ENCODE data around the gene DOCK9. TPM values are rescaled to one million over a fixed set of nuclear protein-coding genes. Genes with fewer than 3 reads are reported as not detected.
A peak's percentile ranks its signal among the peaks of the same experiment; 100 is the strongest.

DOCK9 gene
- total and polyA plus RNA-seq, 2 donors (not counting 1 experiment from before 2014, with no cell fraction given): 18.2 TPM

DNA sequence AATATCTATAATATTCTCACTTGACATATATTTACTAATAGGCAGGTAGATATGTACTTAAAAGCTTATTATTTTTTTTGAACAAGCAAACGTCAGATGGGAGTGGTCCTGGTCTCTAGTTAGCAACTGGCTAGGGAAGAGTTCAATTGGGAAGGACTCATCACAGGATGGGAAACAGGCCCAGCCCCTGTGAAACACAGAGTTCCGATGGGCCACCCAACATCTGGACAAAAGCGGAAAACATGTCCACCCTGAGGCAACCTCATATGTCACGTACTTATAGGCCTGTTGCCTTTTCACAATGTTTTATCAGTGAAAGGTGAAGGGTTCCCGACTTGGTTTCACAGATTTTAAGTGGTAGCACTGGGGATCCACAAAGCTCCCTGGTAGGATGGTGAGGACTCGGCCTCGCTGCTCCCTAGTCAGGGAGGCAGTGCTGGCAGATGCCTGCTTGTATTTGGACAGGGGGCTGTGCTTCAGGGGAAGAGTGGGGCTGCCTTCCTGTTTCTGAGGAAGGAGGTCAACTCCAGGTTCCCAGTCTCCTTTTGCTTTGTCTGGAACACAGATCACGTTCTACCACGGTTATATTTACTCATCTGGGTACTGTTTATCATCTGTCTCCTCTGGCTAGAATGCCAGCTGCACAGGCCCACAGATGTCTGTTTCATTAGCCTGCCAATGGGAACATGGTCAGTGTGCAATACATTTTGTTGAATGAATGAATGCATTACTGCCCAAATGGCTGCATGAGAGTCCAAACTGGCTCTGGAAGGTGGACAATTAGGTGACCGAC, 176.0 kb downstream of the DOCK9 start:
- Histone ChIP-seq H3K36me3 (ENCODE audit: control insufficient read depth, insufficient read depth, low read length) (no peaks in the 10 kb centered on the region), H3K4me3 (replicated peaks in 1 of 4; ENCODE audit: control extremely low read depth in 1 of 4, insufficient read depth in 1 of 4, low read depth in 3 of 4, low read length in 4 of 4) (no peak overlapping the region), H3K9ac (ENCODE audit: insufficient read depth, low read length) (no peak overlapping the region), H4K20me1 (ENCODE audit: control insufficient read depth, extremely low read depth, insufficient read depth, low read length) (no peaks in the 10 kb centered on the region), H3K9me3 (ENCODE audit: control insufficient read depth, insufficient read depth, low read depth, low read length) (no peaks in the 10 kb centered on the region), H3K27me3 (ENCODE audit: control insufficient read depth, insufficient read depth, low read length) (no peaks in the 10 kb centered on the region), H3K4me2 (ENCODE audit: extremely low read depth, insufficient read depth, low read length) (no peak overlapping the region), H3K79me2 (ENCODE audit: control insufficient read depth, insufficient read depth, low read length) (no peaks in the 10 kb centered on the region), H2AFZ (ENCODE audit: low read length) (no peak overlapping the region), H3K4me1 (ENCODE audit: control insufficient read depth, extremely low read depth, insufficient read depth, low read length) (peaks cover 13% of the 10 kb centered on the region), H3K27ac (ENCODE audit: insufficient read depth, low read length) (no peak overlapping the region)
- TF ChIP-seq EZH2 (IDR thresholded peaks at IDR 0.05; ENCODE audit: low read length, missing control alignments): no peak
- TF ChIP-seq, protein P1, sequence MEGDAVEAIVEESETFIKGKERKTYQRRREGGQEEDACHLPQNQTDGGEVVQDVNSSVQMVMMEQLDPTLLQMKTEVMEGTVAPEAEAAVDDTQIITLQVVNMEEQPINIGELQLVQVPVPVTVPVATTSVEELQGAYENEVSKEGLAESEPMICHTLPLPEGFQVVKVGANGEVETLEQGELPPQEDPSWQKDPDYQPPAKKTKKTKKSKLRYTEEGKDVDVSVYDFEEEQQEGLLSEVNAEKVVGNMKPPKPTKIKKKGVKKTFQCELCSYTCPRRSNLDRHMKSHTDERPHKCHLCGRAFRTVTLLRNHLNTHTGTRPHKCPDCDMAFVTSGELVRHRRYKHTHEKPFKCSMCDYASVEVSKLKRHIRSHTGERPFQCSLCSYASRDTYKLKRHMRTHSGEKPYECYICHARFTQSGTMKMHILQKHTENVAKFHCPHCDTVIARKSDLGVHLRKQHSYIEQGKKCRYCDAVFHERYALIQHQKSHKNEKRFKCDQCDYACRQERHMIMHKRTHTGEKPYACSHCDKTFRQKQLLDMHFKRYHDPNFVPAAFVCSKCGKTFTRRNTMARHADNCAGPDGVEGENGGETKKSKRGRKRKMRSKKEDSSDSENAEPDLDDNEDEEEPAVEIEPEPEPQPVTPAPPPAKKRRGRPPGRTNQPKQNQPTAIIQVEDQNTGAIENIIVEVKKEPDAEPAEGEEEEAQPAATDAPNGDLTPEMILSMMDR (conservative IDR thresholded peaks at IDR 0.05 in 1 of 2, IDR thresholded peaks at IDR 0.05 in 1 of 2; ENCODE audit: low read depth in 1 of 2, low read length in 2 of 2): no peak
- no peak for DNase-seq (ENCODE audit: low read depth in 2 of 2)

GRCh38 chr13:98800078-98800477, 177.8 kb downstream of the DOCK9 start:
- peaks cover 13% of the 10 kb centered on the region for H3K4me1 ChIP-seq (ENCODE audit: control insufficient read depth, extremely low read depth, insufficient read depth, low read length)
- H3K9ac ChIP-seq (ENCODE audit: insufficient read depth, low read length): no peak overlapping the region
- no peak overlapping the region for H3K27ac ChIP-seq (ENCODE audit: insufficient read depth, low read length)
- no peaks in the 10 kb centered on the region for H3K27me3 ChIP-seq (ENCODE audit: control insufficient read depth, insufficient read depth, low read length)
- H3K4me2 ChIP-seq (ENCODE audit: extremely low read depth, insufficient read depth, low read length): no peak overlapping the region
- no peaks in the 10 kb centered on the region for H3K9me3 ChIP-seq (ENCODE audit: control insufficient read depth, insufficient read depth, low read depth, low read length)
- no peak for DNase-seq (ENCODE audit: low read depth in 2 of 2)
- no peaks in the 10 kb centered on the region for H3K79me2 ChIP-seq (ENCODE audit: control insufficient read depth, insufficient read depth, low read length)
- no peaks in the 10 kb centered on the region for H4K20me1 ChIP-seq (ENCODE audit: control insufficient read depth, extremely low read depth, insufficient read depth, low read length)
- H3K36me3 ChIP-seq (ENCODE audit: control insufficient read depth, insufficient read depth, low read length): no peaks in the 10 kb centered on the region
- no peak overlapping the region for H3K4me3 ChIP-seq (replicated peaks in 1 of 4; ENCODE audit: control extremely low read depth in 1 of 4, insufficient read depth in 1 of 4, low read depth in 3 of 4, low read length in 4 of 4)
- no peak overlapping the region for H2AFZ ChIP-seq (ENCODE audit: low read length)
- TF ChIP-seq, protein P1 (conservative IDR thresholded peaks at IDR 0.05 in 1 of 2, IDR thresholded peaks at IDR 0.05 in 1 of 2; ENCODE audit: low read depth in 1 of 2, low read length in 2 of 2): no peak
- TF ChIP-seq EZH2 (IDR thresholded peaks at IDR 0.05; ENCODE audit: low read length, missing control alignments): no peak

DNA sequence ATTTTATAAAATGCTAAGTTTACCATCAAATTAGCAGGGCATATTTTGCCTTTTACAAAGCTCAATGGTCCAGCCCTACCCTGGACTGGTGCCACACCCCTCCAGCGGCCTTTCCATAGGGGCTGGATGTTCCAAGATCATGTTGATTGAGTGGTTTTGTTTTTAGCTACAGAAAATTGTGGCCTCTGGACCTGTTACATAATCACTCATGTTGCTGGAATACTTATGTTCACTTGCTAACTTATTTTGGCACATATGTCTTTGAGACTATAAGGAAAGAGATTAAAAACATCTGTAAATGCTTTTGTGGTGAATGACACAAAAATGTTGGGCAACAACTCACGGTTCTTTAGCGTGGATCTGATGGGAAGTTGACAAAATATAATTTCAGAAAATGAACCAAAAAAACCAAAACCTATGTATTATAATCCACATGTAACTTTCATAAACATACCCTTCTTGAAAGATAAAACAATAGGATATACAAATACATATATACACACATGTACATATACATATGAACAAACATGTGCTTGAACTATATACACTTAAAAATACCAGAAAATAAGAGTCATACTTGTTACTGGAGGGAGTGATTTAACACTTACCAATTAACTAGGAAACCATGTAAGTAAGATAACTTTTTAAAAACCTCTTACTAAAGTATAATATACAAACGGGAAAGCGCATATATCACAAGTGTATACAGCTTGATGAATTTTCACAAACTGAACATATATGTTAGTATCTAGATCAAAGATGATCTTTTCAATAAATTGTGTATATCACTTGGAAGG, 178.8 kb downstream of the DOCK9 start:
- peak; percentile 58 to 96 for DNase-seq (ENCODE audit: low read depth in 2 of 2)
- Histone ChIP-seq H3K4me1 (ENCODE audit: control insufficient read depth, extremely low read depth, insufficient read depth, low read length) (peaks cover 13% of the 10 kb centered on the region), H3K9me3 (ENCODE audit: control insufficient read depth, insufficient read depth, low read depth, low read length) (no peaks in the 10 kb centered on the region)

More for the DNA sequence above, 178.8 kb downstream of the DOCK9 start:
- no peaks in the 10 kb centered on the region for H3K79me2 ChIP-seq (ENCODE audit: control insufficient read depth, insufficient read depth, low read length)
- H3K9ac ChIP-seq (ENCODE audit: insufficient read depth, low read length): no peak overlapping the region
- H3K4me3 ChIP-seq (replicated peaks in 1 of 4; ENCODE audit: control extremely low read depth in 1 of 4, insufficient read depth in 1 of 4, low read depth in 3 of 4, low read length in 4 of 4): no peak overlapping the region
- H3K27ac ChIP-seq (ENCODE audit: insufficient read depth, low read length): no peak overlapping the region
- no peaks in the 10 kb centered on the region for H4K20me1 ChIP-seq (ENCODE audit: control insufficient read depth, extremely low read depth, insufficient read depth, low read length)
- peak overlapping the region; percentile 8 for H3K4me2 ChIP-seq (ENCODE audit: extremely low read depth, insufficient read depth, low read length)
- no peak overlapping the region for H2AFZ ChIP-seq (ENCODE audit: low read length)
- TF ChIP-seq EZH2 (IDR thresholded peaks at IDR 0.05; ENCODE audit: low read length, missing control alignments): no peak
- TF ChIP-seq, protein P1 (conservative IDR thresholded peaks at IDR 0.05 in 1 of 2, IDR thresholded peaks at IDR 0.05 in 1 of 2; ENCODE audit: low read depth in 1 of 2, low read length in 2 of 2): no peak
- H3K27me3 ChIP-seq (ENCODE audit: control insufficient read depth, insufficient read depth, low read length): no peaks in the 10 kb centered on the region
- no peaks in the 10 kb centered on the region for H3K36me3 ChIP-seq (ENCODE audit: control insufficient read depth, insufficient read depth, low read length)
